Muscle layer of duodenum (tissue), 2 donors: ENCODE results near the gene MS4A2.
"Not testable (repeated sequence)": the region's sequence is repeated elsewhere in the genome, so short reads cannot be mapped to it uniquely, and the experiment has no call there.

ENCODE experiments used
- H3K27ac ChIP-seq: one replicate; pipeline ENCODE4 v1.7.0; 2013; ENCODE audit warnings: mild to moderate bottlenecking, low read length
- H3K27me3 ChIP-seq: one replicate; pipeline ENCODE4 v1.7.0; 2013; ENCODE audit warnings: low read depth, mild to moderate bottlenecking, control low read depth, low read length
- H3K36me3 ChIP-seq, 2 donors: one replicate each; pipeline ENCODE4 v1.7.0; 2013; ENCODE audit warnings: low read length in 2 of 2, control low read depth in 1 of 2, mild to moderate bottlenecking in 1 of 2; ENCODE audit not compliant: insufficient read depth in 2 of 2, control insufficient read depth in 1 of 2
- H3K4me1 ChIP-seq, 2 donors: one replicate each; pipeline ENCODE4 v1.7.0; 2013; ENCODE audit warnings: low read length in 2 of 2, mild to moderate bottlenecking in 2 of 2, control low read depth in 1 of 2, moderate library complexity in 1 of 2; ENCODE audit not compliant: insufficient read depth in 2 of 2, control insufficient read depth in 1 of 2
- H3K4me3 ChIP-seq, 2 donors: one replicate each; pipeline ENCODE4 v1.7.0; 2013; ENCODE audit warnings: low read length in 2 of 2, low read depth in 1 of 2, mild to moderate bottlenecking in 1 of 2
- H3K9me3 ChIP-seq, 2 donors: one replicate each; pipeline ENCODE4 v1.7.0; 2013; ENCODE audit warnings: low read length in 2 of 2, control low read depth in 1 of 2, mild to moderate bottlenecking in 1 of 2; ENCODE audit not compliant: control insufficient read depth in 1 of 2
- donor health status: healthy.

Gene MS4A2

DNA sequence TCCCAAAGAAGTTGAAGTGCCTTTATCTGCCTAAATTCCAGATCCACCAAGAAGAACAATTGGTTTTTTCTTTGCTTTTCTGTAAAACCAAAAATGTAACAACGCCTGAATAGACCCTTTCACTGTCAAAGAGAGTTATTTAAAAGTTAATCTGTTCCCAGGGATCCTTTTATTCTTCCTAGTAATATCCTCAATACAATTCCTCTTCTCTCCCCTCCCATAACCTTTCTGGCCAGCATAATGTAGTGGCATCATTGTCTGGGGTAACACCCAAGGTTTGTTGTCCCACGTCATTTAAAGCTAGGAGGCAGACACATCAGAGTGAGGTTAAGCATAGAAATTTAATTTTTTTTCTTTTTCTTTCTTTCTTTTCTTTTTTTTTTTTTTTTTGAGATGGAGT, 39.9 kb downstream of the MS4A2 start:
- Histone ChIP-seq H3K9me3 (no peaks in the 10 kb centered on the region), H3K4me1 (no peaks in the 10 kb centered on the region), H3K27me3 (no peaks in the 10 kb centered on the region), H3K27ac (no peak overlapping the region), H3K36me3 (no peaks in the 10 kb centered on the region), H3K4me3 (no peak overlapping the region)

DNA sequence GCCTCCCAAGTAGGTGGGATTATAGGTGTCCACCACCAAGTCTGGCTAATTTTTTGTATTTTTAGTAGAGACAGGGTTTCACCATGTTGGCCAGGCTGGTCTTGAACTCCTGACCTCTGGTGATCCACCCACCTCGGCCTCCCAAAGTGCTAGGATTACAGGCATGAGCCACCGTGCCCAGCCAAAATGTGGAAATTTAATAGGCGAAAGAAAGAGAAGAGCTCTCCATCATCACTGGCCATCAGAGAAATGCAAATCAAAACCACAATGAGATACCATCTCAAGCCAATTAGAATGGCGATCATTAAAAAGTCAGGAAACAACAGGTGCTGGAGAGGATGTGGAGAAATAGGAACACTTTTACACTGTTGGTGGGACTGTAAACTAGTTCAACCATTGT, 40.4 kb downstream of the MS4A2 start:
- not testable (repeated sequence) for H3K4me3 ChIP-seq, H3K27ac ChIP-seq, H3K36me3 ChIP-seq, H3K4me1 ChIP-seq, H3K9me3 ChIP-seq, H3K27me3 ChIP-seq

- Histone ChIP-seq H3K4me1 (no peaks in the 10 kb centered on the region), H3K27me3 (no peaks in the 10 kb centered on the region), H3K4me3 (no peak overlapping the region), H3K36me3 (no peaks in the 10 kb centered on the region), H3K9me3 (no peaks in the 10 kb centered on the region), H3K27ac (no peak overlapping the region)
These were observed 41.4 kb downstream of the MS4A2 start for GRCh38 chr11:60129853-60130252.

DNA sequence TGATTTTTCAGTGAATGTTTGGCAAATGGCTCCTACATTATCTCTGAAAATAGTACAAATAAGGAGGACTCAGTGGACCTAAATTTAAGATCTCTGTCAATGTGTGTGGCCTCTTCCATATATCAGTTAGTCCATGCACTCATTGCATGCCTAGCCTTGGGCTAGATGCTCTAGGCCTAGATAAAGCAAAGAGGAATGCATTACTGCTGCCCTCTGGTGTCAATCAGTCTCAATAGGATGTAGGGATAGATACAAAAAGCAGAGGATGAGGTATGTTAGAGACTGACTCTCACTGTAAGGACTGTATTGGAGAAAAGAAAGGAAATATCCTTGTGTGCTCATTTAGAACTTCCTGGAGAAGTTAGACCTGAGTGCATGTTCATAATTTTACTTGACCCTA, 42.0 kb downstream of the MS4A2 start:
- H3K36me3 ChIP-seq: no peaks in the 10 kb centered on the region
- H3K4me1 ChIP-seq: no peaks in the 10 kb centered on the region
- H3K27me3 ChIP-seq: no peaks in the 10 kb centered on the region
- no peaks in the 10 kb centered on the region for H3K9me3 ChIP-seq
- no peak overlapping the region for H3K27ac ChIP-seq
- no peak overlapping the region for H3K4me3 ChIP-seq

- no peak overlapping the region for H3K4me3 ChIP-seq
- H3K9me3 ChIP-seq: peaks cover 0 to 6% of the 10 kb centered on the region in 2 donors
- no peaks in the 10 kb centered on the region for H3K36me3 ChIP-seq
- no peaks in the 10 kb centered on the region for H3K4me1 ChIP-seq
- no peak overlapping the region for H3K27ac ChIP-seq
- no peaks in the 10 kb centered on the region for H3K27me3 ChIP-seq
These were observed 43.4 kb downstream of the MS4A2 start for GRCh38 chr11:60131912-60132311.

GRCh38 chr11:60133917-60134316, 45.5 kb downstream of the MS4A2 start:
- no peaks in the 10 kb centered on the region for H3K4me1 ChIP-seq
- no peaks in the 10 kb centered on the region for H3K27me3 ChIP-seq
- H3K36me3 ChIP-seq: no peaks in the 10 kb centered on the region
- H3K27ac ChIP-seq: no peak overlapping the region
- H3K9me3 ChIP-seq: peaks cover 0 to 9% of the 10 kb centered on the region in 2 donors
- no peak overlapping the region for H3K4me3 ChIP-seq

DNA sequence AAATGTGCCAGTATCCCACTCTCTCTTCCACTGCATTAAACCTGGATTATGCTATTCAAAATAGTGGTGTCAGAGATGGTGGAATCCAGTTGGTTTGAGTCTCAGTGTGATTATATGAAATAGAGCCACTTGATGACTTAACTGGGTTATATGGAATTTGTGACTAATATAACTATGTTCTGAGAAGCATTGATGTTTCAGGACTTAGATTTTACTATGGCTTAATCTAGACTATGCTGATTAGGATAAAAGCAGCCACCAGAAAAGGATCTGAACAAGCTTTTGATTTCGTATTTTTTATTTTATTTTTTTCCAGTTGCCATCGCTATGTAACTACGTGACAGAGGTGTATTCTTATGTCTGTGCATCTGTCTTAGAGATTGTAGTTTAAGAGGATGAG, 55.3 kb downstream of the MS4A2 start:
- H3K36me3 ChIP-seq: no peaks in the 10 kb centered on the region
- H3K4me1 ChIP-seq: no peaks in the 10 kb centered on the region
- H3K27ac ChIP-seq: no peak overlapping the region

GRCh38 chr11:60145677-60146076, 57.2 kb downstream of the MS4A2 start:
- H3K27me3 ChIP-seq: no peaks in the 10 kb centered on the region
- no peaks in the 10 kb centered on the region for H3K9me3 ChIP-seq
- H3K27ac ChIP-seq: no peak overlapping the region
- H3K36me3 ChIP-seq: no peaks in the 10 kb centered on the region
- no peaks in the 10 kb centered on the region for H3K4me1 ChIP-seq
- no peak overlapping the region for H3K4me3 ChIP-seq

More for the DNA sequence above, 55.3 kb downstream of the MS4A2 start:
- H3K9me3 ChIP-seq: no peaks in the 10 kb centered on the region
- no peaks in the 10 kb centered on the region for H3K27me3 ChIP-seq
- no peak overlapping the region for H3K4me3 ChIP-seq
